Uterus (tissue), 2 donors: ENCODE measurements around the gene RBM27.

Experiments used
- POLR2A ChIP-seq, 2 donors: fragments of 450-650 bp; IDR thresholded peaks; one replicate each; pipeline ENCODE4 v1.6.1; 2016; ENCODE audit warnings: antibody characterized with exemption in 2 of 2, mild to moderate bottlenecking in 1 of 2, moderate library complexity in 1 of 2
- TF ChIP-seq, protein P1 (sequence below), 4 experiments: fragments of 200-600 bp in 2 of 4; fragments of 450-650 bp in 2 of 4; sonication (generic) in 2 of 4; IDR thresholded peaks; one replicate each; pipeline ENCODE4 v1.5.1; 2016 to 2019; ENCODE audit warnings: antibody characterized with exemption in 4 of 4, mild to moderate bottlenecking in 2 of 4, moderate library complexity in 1 of 4

DNA sequence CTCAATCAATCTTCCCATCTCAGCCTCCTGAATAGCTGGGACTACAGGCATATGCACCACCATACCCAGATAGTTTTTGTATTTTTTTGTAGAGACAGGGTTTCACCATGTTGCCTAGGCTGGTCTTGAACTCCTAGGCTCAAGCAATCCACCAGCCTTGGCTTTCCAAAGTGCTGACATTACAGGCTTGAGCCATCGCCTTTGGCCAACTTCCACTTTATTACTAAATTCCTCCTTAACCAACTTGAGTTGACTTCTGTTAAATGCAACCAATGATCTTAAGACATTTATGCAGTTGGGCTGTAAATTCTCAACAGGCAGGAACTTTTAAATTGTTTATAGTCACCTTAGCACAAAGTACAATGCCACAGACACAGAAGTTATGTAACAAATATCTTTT lies 23.7 kb upstream of the RBM27 start:
- no peak for TF ChIP-seq POLR2A (IDR thresholded peaks at IDR 0.05)
- TF ChIP-seq, protein P1, sequence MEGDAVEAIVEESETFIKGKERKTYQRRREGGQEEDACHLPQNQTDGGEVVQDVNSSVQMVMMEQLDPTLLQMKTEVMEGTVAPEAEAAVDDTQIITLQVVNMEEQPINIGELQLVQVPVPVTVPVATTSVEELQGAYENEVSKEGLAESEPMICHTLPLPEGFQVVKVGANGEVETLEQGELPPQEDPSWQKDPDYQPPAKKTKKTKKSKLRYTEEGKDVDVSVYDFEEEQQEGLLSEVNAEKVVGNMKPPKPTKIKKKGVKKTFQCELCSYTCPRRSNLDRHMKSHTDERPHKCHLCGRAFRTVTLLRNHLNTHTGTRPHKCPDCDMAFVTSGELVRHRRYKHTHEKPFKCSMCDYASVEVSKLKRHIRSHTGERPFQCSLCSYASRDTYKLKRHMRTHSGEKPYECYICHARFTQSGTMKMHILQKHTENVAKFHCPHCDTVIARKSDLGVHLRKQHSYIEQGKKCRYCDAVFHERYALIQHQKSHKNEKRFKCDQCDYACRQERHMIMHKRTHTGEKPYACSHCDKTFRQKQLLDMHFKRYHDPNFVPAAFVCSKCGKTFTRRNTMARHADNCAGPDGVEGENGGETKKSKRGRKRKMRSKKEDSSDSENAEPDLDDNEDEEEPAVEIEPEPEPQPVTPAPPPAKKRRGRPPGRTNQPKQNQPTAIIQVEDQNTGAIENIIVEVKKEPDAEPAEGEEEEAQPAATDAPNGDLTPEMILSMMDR (IDR thresholded peaks at IDR 0.05): no peak
